Colon (tissue), 2 donors: Measurements from ENCODE around the gene SERPINB1.
A peak's percentile ranks its signal among the peaks of the same experiment; 100 is the strongest.

Experiments
- FAIRE-seq: peaks from 2 replicates; lab custom pipeline; 2012; peaks lifted over from hg19 to GRCh38; lab: Jason Lieb, UNC
- donor health status: control.
- donor health status: control.

SERPINB1 gene

DNA sequence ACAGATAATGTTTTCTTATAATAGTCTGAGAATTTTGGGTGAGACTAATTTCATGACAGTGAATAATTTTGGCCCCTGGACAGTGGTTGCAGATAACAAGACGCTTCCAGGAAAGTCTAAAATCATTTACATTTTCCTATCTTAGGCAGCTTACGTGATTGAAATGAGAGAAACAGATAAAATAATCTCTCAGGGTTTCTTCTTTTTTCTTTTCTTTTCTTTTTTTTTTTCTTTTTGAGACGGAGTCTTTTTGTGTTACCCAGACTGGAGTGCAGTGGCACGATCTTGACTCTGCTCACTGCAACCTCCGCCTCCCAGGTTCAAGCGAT is 4.2 kb upstream of the SERPINB1 start:
- no peak for FAIRE-seq

- no peak for FAIRE-seq
These were observed 2.3 kb upstream of the SERPINB1 start for GRCh38 chr6:2844008-2844407.

DNA sequence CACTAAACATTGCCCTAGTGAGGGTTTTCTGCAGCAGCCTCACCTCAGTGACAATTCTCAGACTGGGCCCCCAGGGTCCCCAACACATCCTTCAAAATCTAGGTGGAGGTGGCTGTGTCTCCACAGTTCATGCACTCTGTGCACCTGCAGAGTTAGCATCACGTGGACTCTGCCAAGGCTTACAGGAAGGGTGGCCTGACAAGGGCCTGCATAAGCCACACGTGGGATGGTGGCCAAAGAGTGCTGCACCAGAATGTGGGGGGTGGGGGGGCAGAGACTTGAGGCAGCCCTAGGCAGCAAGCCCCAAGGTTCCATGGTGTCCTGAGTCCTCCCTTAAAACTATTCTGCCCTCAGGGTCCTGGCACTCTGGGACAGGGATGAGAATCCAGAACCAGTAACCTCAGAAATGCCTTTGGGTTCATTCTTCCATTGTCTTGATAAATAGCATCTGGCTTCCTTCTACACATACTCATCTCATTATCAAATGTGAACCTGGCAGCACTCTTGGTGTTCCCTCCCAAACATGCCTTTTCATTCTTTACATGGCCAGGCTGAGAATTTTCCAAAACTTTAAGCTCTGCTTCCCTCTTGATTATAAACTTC is 1.6 kb upstream of the SERPINB1 start:
- FAIRE-seq = no peak

DNA sequence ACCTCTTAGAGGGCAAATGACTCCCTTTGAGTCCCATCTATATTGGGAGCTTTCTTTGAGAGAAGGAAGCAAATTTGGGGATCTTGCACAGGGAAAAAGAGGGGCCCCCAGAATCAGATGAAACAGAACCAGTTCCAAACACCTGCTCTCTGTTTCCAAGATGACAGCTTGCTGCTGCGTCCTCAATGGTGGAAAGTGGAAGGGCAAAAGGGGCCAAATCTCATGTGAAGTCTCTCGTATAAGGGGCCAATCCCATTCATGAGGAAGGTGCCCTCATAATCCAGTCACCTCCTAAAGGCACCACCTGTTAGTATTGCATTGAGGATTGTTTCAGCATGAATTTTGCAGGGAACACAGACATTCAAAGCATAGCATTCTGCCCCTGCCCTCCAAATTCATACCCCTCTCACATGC is 483 bp upstream of the SERPINB1 start:
- FAIRE-seq = no peak

GRCh38 chr6:2840749-2841061 is 958 bp downstream of the SERPINB1 start:
- no peak for FAIRE-seq

DNA sequence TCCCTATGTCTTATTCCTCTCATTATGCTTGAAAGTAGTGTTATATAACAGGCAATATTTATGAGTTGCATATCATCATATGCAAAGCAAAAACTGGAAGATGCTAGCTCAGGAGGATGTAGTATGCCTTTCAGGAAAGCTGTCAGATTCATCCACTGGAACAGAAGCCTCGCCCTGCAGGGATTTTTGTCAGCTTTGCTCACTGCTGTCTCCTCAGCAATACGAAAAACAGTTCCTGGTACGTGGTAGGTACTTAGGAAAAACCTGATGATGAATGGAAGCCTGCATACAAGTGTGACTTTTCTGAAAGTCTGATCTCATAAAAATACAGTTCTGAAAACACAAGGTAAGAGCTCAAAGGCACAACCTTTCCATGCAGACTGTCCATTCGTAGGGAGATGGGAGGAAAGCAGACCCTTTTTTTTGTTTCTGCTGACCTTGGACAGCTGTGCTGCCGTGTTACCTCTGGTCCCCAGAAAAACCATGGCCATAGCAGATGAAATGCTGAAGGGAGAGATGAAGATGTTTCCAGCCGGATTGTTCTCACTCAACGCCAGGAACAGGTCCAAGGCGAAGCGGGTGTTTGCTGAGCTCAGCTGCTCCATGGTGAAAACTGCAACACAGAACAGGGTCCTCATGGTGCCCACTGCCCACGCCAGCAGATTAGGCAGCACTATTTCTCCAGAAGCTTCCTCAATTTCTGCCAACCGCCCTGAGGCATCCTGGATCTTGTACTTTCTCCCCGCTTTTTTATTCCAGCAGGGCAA is 1.5 kb downstream of the SERPINB1 start:
- no peak for FAIRE-seq

DNA sequence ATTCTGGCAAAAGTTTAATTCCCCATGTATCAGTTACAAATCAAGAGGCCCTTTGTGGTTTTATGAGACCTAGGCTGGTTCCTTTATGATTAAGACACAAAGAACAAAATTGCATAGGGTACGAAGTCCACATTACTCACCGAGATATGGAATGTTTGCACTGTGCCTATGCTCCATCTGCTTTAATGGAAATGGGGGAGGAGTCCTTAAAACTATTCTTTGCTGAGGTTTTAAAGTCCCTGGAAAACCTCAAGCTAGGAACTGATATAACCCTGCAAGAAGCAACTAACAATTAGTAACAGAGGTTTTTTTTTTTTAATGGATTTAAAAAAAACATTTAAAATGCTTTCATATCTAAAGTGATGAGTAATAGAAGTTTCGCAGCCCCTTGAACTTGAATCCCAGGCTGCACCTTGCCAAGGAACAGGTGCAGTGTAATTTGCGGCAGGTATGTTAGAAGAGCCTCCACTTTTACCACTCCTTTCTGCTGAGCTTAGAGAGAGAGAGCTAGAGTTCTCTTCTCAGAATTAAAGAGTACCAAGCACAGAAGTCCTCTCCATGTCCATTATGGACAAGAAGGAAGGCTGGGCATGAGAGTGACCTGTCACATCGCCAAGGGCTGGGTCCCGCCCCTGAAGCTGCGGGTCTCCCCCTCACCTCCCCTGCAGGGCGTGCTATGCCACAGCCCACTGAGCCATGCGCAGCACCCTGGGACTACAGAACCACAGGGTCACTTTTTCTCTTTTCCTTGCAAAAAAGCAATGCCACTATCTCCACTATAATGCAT is 2.3 kb downstream of the SERPINB1 start:
- FAIRE-seq = peak; percentile 61

DNA sequence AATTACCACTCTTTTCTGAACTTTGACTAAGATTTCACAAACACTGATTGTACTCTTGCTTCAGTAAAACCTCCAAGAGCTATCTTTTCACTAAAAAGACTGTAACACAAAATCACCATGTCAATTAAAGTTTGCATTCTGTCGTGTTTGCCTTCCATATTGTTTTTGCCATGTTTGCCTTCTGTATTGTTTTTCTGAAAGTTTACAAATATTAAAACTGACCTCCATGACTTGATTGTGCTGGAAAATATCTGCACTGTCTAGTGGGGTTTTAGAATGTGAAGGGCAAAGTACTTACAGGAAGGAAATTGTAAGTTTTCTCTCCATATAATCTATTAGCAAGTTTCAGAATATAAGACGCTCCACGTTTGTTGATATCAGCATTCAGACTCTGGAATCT is 3.4 kb downstream of the SERPINB1 start:
- FAIRE-seq = no peak

DNA sequence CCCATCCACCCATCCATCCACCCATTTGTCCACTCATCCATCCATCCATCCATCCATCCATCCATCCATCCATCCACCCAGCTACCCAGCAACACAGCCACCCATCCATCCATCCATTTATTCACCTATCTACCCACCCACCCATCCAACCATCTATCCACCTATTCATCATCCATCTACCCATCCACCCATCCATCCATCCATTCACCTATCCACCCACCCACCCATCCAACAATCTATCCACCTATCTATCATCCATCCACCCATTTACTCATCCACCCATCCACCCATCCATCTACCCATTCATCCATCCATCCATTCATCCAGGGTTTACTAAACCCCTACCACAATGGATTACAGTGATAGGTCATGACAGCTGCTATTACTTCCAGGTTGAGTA is 7.4 kb downstream of the SERPINB1 start:
- no peak for FAIRE-seq

- no peak for FAIRE-seq
These were observed 10.3 kb downstream of the SERPINB1 start for GRCh38 chr6:2831392-2831791.

DNA sequence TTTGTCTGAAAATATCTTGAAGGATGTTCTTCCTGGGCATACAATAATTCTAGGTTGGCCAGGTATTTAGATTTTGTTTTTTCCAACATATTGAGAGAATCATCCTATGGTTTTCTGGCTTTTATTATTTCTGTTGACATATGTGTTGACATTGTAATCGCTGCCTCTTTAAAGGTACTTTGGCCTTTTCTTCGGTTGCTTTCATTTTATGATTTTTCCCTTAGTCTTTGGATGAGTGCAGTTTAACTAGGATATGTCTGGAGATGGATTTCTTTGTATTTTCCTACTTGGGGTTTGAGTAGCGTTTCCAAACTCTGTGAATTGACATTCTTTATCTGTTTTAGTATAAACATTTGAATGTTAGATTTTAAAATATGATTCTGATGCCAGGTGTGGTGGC is 11.5 kb downstream of the SERPINB1 start:
- no peak for FAIRE-seq

GRCh38 chr6:2829253-2829652 is 12.4 kb downstream of the SERPINB1 start:
- FAIRE-seq = no peak

DNA sequence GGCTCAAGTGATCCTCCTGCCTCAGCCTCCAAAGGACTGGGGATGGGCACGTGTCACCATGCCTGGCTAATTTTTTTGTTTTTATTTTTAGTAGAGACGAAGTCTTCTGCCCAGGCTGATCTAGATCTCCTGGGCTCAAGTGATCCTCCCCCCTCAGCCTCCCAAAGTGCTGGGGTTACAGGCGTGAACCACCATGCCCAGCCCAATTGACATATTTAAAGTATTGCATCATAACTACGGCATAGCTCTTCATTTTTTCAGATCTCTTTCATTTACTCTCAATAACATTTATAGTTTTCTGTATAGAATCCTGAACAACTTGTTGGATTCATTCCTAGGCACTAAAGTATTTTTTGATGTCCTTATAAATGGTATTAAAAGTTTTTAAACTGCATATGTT is 13.0 kb downstream of the SERPINB1 start:
- no peak for FAIRE-seq

- FAIRE-seq = no peak
These were observed 14.5 kb downstream of the SERPINB1 start for GRCh38 chr6:2827142-2827541.

DNA sequence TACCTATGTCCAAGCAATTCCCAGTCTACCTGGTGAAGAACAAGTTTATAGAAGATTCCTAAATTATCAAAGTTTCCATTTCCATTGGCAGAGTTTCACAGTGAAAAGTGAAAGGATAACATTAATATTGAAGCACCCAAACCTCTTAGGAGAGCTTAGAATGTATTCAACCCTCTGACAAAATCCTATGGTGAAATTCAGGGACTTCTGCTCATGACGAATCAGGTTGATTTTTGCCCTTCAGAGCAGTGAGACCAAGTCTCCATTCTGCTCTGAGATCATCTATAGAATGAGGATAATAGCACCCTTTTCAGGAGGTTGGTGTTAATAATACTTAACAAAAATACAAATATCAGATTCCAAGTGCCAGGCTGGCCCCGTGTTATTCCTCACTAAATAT is 15.5 kb downstream of the SERPINB1 start:
- no peak for FAIRE-seq

GRCh38 chr6:2823104-2823850 is 18.4 kb downstream of the SERPINB1 start:
- FAIRE-seq = no peak

DNA sequence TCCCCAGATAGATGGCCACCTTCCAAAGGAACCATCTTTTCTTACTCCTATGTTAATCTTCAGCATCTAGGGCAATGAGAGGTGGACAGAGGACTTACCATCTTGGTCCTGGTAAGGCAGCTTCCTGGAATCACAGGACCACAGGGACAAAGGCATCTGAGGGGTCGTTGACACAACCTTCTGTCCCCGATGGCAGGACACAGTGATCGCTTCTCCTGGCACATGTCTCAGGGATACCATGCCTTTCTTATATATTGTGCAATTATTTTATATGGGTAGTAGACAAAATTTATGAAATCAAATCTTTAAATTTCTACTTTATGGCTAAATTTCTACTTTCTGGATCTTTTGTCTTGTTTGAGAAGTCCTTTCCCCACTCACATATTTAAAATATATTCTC is 20.1 kb downstream of the SERPINB1 start:
- no peak for FAIRE-seq

DNA sequence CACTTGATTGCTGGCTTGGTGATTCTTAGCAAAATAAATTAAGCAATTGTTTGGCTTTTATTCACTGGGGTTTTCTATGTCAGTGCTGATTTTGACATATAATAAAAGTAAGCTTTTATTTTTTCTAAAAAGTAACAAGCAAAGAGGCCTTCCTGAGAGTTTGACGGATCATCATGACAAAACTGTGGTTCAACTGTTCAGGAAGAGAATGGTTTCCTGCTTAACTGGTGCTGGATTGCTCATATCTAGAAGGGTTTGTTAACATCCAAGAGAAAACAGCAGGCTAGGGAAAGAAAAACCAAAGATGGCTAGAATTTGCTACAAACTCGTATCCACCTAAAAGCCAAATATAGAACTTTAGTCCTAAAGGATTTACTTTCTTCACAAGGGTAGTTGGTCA is 21.2 kb downstream of the SERPINB1 start:
- FAIRE-seq = no peak

DNA sequence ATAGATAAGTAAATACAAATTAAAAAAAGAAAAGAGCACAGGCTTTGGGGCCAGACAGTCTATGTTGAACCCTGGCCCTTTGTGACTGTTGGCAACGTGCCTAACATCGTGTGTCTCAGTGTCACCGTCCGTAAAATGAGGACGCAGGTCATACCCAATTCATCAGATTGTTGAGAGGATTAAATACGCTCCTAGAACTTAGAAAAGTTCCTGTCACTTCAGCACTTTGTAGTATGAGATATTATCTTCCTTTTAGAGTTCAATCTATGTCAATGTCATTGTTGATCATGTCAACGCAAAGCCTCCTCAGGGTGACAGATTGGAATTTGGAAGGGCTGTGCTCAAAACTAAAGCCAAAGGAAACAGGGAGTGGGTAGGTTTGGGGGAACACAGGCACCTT is 21.7 kb downstream of the SERPINB1 start:
- FAIRE-seq = no peak

DNA sequence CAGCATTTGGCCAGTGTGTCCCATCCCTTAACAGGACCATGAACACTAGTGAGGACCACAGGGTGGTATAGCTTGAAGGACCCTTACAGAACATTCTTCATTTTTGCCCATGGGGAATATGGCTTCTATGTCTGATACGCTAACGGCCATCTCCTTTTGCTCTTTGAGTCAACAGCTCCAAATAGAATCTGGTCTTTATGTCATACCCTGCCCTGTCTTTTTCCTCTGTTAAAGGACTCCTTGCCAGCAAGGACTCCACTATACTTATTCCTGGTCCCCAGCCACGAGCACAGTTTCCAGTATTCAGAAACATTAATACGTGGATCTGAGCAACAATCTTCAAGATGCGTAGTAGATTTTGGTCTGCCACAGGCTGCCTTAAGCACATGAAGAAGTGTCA is 22.5 kb downstream of the SERPINB1 start:
- no peak for FAIRE-seq

DNA sequence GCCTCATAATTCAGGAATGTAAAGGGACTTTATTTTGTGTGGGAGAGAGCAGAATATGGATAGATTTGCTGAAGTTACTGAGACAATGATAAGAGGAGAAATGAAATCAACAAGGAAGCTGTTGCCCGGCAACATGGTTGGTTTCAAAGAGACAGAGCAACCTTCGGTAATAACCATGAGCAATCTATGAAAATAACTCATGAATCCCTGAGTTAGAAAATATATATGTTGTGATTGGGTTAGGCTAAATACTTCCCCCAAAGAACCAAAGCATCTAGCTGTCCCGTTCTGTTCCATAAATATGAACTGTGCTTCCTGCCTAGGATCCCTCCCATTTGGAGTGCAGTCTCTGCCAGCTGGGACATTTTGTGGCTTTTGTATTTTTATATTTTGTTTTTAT is 23.1 kb downstream of the SERPINB1 start:
- FAIRE-seq = no peak

DNA sequence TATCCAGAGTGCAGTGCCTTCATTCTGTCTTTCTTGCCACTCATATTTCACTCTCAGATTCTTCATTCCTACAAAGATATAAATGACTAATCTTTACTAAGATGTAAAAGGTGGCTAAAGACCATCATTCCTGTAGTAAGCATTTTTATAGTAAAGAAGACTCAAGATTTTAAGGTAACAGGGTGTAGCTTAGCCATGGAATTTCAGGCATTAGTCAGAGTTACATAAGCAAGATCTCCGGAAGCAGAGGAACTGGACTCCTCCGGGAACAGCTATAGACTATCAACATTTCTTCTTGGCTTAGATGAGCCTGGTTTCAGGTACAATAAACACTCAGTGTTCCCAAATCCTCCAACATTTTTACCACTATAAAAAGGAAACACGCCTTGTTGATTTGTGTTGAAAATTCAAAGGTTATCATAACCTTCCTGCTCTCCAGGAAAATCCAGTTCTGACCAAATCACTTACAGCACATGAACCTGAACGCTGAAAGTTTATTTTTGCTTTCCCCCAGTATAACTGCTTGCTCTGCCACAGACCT is 23.7 kb downstream of the SERPINB1 start:
- peak; percentile 43 for FAIRE-seq

DNA sequence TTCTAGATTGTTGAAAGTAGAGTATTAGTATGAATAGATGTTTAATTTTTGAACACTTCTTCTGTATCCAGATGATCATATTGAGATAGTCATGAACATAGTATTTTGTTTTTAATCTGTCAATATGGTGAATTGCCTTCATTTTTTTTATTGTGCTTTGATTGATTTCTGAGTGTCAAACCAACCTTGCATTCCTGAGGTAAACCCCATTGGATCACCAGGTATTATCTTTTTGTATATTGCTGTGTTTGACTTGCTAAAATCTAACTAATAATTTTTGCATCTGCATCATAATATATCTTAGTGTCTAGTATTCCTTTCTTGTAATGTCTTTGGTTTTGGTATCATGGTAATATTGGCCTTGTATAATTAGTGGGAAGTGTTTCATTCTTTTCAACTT is 25.5 kb downstream of the SERPINB1 start:
- no peak for FAIRE-seq
